ENCODE results near the gene WIF1. TPM values are rescaled to one million over a fixed set of nuclear protein-coding genes. Genes with fewer than 3 reads are reported as not detected.

The WIF1 gene
- total RNA-seq, 1 donor from 2014 or later = not detected

DNA sequence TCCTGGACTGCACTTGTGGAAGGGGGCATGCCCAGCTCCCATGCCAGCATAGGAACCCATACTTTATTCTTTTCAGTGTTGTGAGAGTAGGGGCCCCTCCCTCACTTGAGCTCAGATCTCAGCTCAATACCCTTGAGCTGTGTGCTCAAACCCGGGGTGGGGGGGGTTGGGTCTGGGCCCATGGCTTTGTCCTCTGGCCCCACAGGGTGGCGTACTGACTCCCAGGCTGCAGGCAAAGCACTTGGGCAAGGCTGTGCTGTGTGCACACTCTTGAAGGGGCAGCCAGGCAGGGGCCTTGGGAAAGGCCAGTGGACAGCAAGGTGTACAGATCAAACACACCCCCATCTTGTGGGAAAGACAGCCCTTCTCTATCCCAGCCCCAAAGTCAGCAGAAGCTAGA is 81.8 kb downstream of the WIF1 start:
- intact Hi-C loops (cut with micrococcal nuclease) = no loop called here

DNA sequence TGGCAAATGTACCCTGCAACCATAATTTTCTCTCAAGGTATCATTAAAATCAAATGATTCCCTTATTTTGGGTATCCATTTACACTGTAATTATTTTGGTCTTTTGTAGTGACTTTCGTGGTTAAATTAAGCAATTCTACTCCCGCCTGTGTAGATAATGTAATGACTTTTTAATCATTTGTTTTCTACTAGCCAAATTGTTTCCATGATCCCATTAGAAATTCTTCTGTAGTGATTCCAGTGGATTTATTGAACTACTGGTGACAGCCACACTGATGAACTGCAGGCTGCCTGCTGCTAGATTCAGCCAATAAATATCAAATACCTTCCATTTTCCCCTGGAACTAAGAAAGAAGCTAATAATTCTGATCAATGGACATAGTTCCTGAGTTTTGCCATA is 96.0 kb downstream of the WIF1 start:
- intact Hi-C loops (cut with micrococcal nuclease) = no loop called here

DNA sequence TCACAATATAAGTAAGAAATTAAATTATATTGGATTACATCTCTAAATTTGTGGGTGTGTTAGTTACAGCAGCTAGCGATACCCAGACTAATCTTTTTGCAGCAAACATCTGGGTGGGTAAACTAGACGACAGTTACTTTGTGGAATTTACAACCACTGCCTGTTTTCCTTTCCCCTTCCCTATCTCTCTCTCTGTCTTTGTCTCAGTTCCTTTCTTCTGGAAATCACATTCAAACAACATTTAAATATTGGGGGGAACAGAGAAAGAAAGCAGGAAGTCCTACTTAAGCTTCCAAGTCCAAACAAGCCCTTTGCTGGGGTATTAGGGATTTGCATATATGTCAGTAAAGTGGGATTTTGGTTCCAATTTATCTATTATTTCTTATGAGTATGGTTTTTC is 97.6 kb downstream of the WIF1 start:
- intact Hi-C loops (cut with micrococcal nuclease) = no loop called here

DNA sequence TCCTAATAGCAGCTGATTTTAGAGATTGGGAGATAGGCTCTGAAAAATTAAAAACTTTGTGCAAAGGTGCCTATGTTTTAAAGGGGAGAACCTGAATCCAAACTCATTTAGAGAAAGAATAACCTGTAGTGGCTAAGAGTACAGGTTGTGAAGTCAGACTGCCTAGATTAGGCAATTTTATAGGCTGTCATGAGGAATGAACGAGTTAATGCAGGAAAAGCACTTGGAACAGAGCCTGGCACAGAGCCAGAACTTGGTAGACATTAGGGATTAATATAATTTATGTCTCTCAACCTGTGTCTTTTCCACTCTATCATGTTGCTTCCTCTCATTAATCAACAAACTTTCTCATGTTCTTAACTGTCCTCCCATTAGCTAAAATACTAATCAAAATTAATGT is 98.1 kb downstream of the WIF1 start:
- intact Hi-C loops (cut with micrococcal nuclease) = no loop called here

DNA sequence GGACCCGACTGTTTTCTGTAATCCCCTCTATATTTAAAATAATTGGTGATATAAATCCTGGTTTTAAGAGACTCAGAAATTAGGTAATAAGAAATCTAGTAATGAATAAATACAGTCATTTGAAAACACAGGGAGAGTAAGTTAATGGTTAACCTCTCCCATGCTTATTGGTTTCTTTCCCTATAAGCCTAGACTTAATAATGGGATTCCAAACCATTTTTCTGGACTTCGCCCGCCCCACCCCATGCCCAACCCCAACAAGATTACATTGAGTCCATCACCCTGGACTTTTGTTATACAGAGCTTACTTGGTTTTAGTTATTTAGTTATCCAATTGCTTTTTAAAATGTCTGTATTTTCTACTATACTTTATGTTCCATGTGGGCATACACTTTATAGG is 98.7 kb downstream of the WIF1 start:
- intact Hi-C loops (cut with micrococcal nuclease) = no loop called here

DNA sequence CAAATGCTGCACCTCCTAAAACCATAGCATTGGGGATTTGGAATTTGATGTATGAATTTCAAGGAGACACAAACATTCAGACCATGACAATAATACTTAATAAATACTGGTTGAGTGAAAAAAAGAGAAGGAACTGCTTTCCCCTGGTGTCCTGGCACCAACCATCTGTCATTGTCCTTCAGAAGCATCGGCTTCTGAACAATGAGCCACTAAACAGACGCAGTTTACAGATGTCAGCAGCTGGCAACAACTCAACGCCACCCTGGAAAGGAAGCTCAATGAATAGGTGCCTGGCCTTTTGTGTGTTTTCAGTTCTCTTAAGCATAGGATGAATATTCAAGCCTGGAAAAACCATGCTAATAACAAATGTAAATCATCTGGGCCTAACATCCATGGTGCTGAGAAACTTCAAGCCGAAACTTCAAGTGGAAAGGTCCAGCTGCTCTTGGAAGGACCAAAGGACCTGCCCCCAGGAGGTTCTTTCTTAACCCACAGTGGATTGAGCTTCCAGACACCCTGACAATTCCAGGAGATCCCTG is 101.3 kb downstream of the WIF1 start:
- intact Hi-C loops (cut with micrococcal nuclease) = no loop called here

DNA sequence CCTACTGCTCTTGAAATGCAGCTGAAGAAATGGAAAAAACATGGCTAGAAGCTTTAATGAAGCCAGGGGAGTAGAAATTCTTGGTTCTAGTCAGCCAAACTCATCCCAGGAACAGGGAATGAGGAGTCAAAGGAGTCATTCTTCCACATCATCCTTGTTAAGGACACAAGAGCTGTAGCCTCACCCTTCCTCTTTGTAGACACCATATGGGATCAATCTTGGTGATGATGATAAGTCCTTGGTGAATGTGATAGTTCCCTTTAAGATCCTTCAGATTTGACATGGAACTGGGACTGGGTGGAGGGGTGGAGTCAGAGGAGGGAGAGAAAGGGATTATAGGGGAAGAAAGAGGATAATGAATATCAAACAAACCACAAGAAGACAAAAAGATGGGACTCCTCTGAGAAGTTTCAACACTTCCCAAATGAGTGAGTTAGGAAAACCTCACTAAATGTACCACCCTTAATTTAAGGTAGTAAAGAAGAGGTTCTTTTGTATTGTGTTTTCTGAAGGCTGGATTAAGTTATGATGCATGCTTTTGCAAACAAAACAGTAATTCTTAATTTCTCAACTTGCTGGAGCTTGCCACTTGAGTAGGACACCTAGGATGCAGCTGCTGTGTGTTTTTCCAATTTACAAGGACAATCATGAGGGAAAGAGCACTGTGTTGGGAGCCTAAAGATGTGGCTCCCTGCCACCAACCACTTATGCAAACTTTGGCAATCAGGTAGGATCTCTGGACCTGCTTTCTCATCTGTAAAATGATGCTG is 104.0 kb downstream of the WIF1 start:
- intact Hi-C loops (cut with micrococcal nuclease) = no loop called here

DNA sequence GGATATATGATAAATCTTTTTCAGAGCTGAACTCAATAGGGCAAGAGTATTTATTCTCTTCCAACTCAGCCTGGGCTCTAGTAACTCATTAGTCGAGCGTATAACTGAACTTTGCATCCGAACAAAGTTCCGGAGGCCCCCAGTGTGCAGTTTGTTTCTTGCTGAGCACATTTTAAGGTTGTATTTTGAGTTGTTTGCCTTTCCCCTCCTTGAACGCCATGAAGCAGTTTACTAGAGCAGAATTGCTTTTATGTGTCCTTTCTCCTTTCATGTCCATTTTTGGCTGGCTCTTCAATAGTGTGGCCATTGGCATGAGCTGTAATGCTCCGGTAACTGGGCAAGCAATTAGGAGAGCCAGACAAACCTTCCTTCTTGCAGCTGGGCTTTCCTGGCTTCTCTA is 105.3 kb downstream of the WIF1 start:
- intact Hi-C loops (cut with micrococcal nuclease) = no loop called here

DNA sequence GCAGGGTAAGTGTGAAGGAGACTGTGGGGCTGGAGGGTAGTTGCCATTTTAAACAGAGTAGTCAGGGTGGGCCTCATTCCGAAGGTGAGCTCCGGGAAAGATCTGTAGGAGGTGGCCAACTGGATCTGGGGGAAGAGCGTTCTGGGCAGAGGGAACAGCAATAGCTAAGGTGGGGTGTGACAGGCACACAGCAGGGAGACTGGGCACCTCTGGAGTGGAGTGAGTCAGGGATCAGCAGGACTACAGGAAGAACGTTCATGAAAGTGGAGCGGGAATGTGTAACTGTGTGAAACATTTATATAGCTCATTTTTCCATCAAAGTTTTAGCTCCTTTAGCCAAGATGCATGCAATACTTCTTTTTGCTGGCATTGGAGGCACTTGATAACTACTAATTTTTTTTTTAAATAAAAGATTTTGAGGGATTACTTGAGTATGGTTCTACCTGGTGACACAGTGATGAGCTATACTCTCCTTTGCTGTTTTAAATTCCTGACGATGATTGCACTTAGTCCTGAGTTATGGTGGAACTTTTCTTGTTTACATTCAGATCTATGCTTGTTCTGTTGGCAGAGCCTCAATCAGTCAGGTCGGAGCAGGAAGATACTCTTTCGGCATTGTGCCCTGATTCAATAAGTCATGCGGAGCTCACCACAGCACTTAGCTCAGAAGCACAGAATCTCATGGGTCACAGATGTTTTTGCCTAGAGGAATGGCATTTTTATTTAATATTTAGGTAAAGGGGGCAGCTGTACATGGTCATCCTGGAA is 106.4 kb downstream of the WIF1 start:
- intact Hi-C loops (cut with micrococcal nuclease) = no loop called here

DNA sequence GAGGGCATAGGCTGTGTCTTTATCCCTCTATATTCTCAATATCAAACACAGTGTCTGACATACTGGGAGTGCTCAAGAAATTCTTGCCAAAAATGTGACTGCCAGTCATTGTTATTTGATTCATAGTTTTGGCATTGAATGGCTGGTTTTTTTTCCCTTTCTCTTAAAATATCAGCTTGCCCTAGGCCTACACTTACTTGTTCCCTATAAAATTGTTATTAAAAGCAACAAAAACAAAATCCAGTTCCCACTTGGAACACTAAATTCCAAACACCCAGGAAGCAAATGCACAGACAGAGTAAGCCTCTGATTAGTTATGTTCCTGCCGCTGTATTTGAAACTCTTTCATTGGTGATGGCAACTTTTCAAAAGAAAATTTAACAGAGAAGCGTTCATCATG is 110.7 kb downstream of the WIF1 start:
- intact Hi-C loops (cut with micrococcal nuclease) = no loop called here

DNA sequence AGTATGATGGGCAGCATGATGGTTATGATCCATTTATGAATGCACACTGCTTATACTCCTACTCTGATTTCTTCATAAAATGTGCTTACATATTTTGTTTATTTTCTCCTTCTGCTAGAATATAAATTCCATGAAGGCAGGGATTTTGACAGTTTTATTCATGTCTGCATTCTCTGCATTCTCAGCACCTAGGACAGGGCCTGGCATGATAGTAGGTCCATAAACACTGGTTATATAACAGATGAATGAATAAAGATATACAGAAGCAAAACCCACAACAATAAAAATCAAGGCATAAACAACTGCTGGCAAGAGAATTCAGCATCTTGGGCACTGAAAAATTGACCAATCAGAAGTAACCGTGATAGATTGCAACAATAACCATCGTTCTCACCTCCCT is 115.4 kb downstream of the WIF1 start:
- intact Hi-C loops (cut with micrococcal nuclease) = no loop called here

DNA sequence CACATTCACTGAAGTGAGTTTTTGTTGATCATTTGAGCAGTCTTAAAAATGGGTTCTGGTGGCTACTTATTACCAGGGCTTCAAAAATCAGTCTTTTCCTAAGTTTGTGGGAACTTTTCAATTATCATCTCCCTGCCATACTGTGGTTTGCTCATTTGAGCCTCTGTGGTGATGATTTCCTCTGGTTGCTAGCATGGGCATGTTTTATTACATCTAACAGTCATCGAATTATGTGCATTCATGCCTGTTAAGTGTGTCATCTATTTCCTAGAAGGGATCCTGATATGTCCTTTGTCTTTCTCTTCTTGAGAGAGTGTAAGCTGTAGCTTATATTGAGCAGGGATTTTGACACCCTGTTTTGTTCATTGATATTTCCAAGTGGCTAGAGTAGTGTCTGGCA is 116.8 kb downstream of the WIF1 start:
- intact Hi-C loops (cut with micrococcal nuclease) = no loop called here

Other genes starting within 250 kb of the WIF1 start
- 32.1 and 34.3 TPM in 2 replicates for gene LEMD3, start 48.3 kb upstream of the WIF1 start, total RNA-seq
- not detected in 2 replicates for gene MSRB3, start 157.4 kb upstream of the WIF1 start, total RNA-seq